ENCODE measurements around the gene MAP2K1. TPM values are rescaled to one million over a fixed set of nuclear protein-coding genes. Genes with fewer than 3 reads are reported as not detected.

MAP2K1 gene
- total RNA-seq, 1 experiment from 2014 or later, result 108 TPM

DNA sequence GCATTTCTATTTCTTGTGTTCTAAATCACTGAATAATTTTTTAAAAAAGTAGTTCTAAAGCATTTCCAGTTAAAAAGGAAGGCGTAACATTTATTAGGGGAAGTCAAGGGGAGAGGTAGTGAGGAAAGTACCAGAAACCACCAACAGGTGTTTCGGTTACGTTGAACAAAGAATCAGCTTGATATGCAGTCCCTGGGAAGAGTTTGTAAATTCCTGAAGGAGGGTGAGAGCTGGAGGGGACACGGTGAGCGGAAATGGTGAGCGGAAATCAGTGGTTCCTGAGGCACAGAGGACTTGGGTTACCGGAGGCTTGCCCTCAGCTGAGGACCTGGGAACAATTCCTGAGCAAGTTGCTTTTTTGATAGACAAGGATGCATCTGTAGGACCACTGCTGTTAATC is 17.8 kb downstream of the MAP2K1 start:
- peaks cover 6% of the 10 kb centered on the region for H3K36me3 Mint-ChIP-seq (ENCODE audit: insufficient read depth, unreplicated experiment)
- CTCF ChIA-PET, result interaction anchor here (0.5 to 1.5 kb wide), 3 partner anchors 9 to 94 kb away, joined by 3 to 5 read pairs (median 3); no protein-coding TSS in a partner anchor
- H3K9me3 Mint-ChIP-seq (ENCODE audit: unreplicated experiment), result no peaks in the 10 kb centered on the region
- no peak overlapping the region for H3K4me3 Mint-ChIP-seq (ENCODE audit: unreplicated experiment)
- intact Hi-C loops (cut with micrococcal nuclease), result no loop called here
- POLR2A ChIA-PET, result interaction anchor here (0.7 to 1.7 kb wide), 9 partner anchors 8 to 101 kb away, joined by 3 to 12 read pairs (median 3); partner anchors contain the start of genes MAP2K1 and ZWILCH
- no TSS peak for BruUV-seq (replicated peaks)
- TF ChIP-seq CTCF (IDR thresholded peaks at IDR 0.05; ENCODE audit: unreplicated experiment), result no peak
- no peak for DNase-seq (ENCODE audit: unreplicated experiment)
- no peaks in the 10 kb centered on the region for H3K27me3 Mint-ChIP-seq (ENCODE audit: insufficient read depth, unreplicated experiment)
- H3K27ac Mint-ChIP-seq (ENCODE audit: low read depth, unreplicated experiment), result no peak overlapping the region
- H3K4me1 Mint-ChIP-seq (ENCODE audit: insufficient read depth, unreplicated experiment), result peaks cover 46% of the 10 kb centered on the region

- Mint-ChIP-seq H3K36me3 (ENCODE audit: insufficient read depth, unreplicated experiment) (peaks cover 6% of the 10 kb centered on the region), H3K27me3 (ENCODE audit: insufficient read depth, unreplicated experiment) (no peaks in the 10 kb centered on the region), H3K4me3 (ENCODE audit: unreplicated experiment) (no peak overlapping the region), H3K4me1 (ENCODE audit: insufficient read depth, unreplicated experiment) (peaks cover 48% of the 10 kb centered on the region), H3K9me3 (ENCODE audit: unreplicated experiment) (no peaks in the 10 kb centered on the region), H3K27ac (ENCODE audit: low read depth, unreplicated experiment) (no peak overlapping the region)
- intact Hi-C loops (cut with micrococcal nuclease), result no loop called here
- POLR2A ChIA-PET, result interaction anchor here (0.7 to 1.7 kb wide), 10 partner anchors 8 to 100 kb away, joined by 3 to 12 read pairs (median 3); partner anchors contain the start of genes MAP2K1 and ZWILCH
- BruUV-seq (replicated peaks), result no TSS peak
- DNase-seq (ENCODE audit: unreplicated experiment), result no peak
- CTCF ChIA-PET, result interaction anchor here (0.6 to 1.5 kb wide), 2 partner anchors 20 to 93 kb away, joined by 3 to 5 read pairs; no protein-coding TSS in a partner anchor
- TF ChIP-seq CTCF (IDR thresholded peaks at IDR 0.05; ENCODE audit: unreplicated experiment), result no peak
Observed at GRCh38 chr15:66405007-66405406, 18.3 kb downstream of the MAP2K1 start.

- TF ChIP-seq CTCF (IDR thresholded peaks at IDR 0.05; ENCODE audit: unreplicated experiment), result no peak
- BruUV-seq (replicated peaks), result no TSS peak
- POLR2A ChIA-PET, result interaction anchor here (0.9 to 1.7 kb wide), 5 partner anchors 12 to 99 kb away, joined by 3 to 12 read pairs (median 3); partner anchors contain the start of genes MAP2K1 and ZWILCH
- CTCF ChIA-PET, result interaction anchor here (0.6 to 1.5 kb wide), 2 partner anchors 93 to 1996 kb away, joined by 3 to 5 read pairs; no protein-coding TSS in a partner anchor
- no peaks in the 10 kb centered on the region for H3K27me3 Mint-ChIP-seq (ENCODE audit: insufficient read depth, unreplicated experiment)
- H3K27ac Mint-ChIP-seq (ENCODE audit: low read depth, unreplicated experiment), result no peak overlapping the region
- H3K36me3 Mint-ChIP-seq (ENCODE audit: insufficient read depth, unreplicated experiment), result peaks cover 6% of the 10 kb centered on the region
- DNase-seq (ENCODE audit: unreplicated experiment), result no peak
- H3K4me1 Mint-ChIP-seq (ENCODE audit: insufficient read depth, unreplicated experiment), result peaks cover 48% of the 10 kb centered on the region
- H3K4me3 Mint-ChIP-seq (ENCODE audit: unreplicated experiment), result no peak overlapping the region
- no peaks in the 10 kb centered on the region for H3K9me3 Mint-ChIP-seq (ENCODE audit: unreplicated experiment)
- intact Hi-C loops (cut with micrococcal nuclease), result no loop called here
Observed at GRCh38 chr15:66405615-66406014, 18.9 kb downstream of the MAP2K1 start.

- ChIA-PET POLR2A (no interaction called here), CTCF (interaction anchor here (0.7 to 1.0 kb wide), 2 partner anchors 15 to 88 kb away, joined by 3 read pairs; no protein-coding TSS in a partner anchor)
- Mint-ChIP-seq H3K27ac (ENCODE audit: low read depth, unreplicated experiment) (no peak overlapping the region), H3K4me3 (ENCODE audit: unreplicated experiment) (no peak overlapping the region), H3K27me3 (ENCODE audit: insufficient read depth, unreplicated experiment) (no peaks in the 10 kb centered on the region), H3K4me1 (ENCODE audit: insufficient read depth, unreplicated experiment) (peaks cover 50% of the 10 kb centered on the region), H3K36me3 (ENCODE audit: insufficient read depth, unreplicated experiment) (no peaks in the 10 kb centered on the region), H3K9me3 (ENCODE audit: unreplicated experiment) (no peaks in the 10 kb centered on the region)
- intact Hi-C loops (cut with micrococcal nuclease), result no loop called here
- no TSS peak for BruUV-seq (replicated peaks)
- DNase-seq (ENCODE audit: unreplicated experiment), result no peak
- TF ChIP-seq CTCF (IDR thresholded peaks at IDR 0.05; ENCODE audit: unreplicated experiment), result no peak
Observed at GRCh38 chr15:66408254-66408653, 21.5 kb downstream of the MAP2K1 start.

Measured in MCF 10A (cell line).